ENCODE measurements around the gene AZIN2.
A peak's percentile ranks its signal among the peaks of the same experiment; 100 is the strongest.

Gene AZIN2

DNA sequence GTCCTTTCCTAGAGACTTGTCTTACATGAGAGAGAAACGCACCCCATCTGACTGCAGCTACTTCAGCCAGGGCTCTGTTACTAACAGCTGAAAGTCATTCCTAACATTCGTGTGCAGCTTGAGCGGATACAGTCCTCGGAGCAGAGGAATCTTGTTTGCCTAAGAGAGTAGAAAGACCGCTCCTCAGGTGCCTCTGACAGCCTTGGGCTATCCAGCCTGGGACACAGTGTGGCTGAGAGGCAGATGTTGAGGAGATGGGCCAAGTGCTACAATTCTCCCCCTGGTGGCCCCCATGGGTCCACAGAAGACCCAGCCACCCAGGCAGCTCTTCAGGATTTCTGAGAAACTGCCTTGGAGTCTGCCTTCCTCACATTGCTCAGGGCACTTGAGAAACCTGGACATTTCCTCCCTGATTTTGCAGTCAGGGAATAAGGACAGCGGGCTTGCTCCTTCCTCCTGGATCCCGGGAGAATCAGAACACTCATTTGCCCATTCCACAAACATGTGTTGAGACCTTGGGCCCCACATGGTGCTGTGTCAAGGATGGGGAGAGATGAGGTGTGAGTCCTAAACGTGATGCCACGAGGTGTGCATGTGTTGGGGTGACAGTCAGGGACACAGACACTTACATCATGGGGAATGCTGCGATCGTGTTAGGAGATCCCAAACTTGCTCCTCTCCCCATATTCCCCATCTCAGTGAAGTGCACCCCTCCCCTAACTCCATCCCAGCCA lies 87.8 kb downstream of the AZIN2 start:
- H2AFZ ChIP-seq (ENCODE audit: low read depth, low read length) = no peak overlapping the region
- H3K9me3 ChIP-seq (ENCODE audit: insufficient read depth, low read length, severe bottlenecking) = no peaks in the 10 kb centered on the region
- H3K27ac ChIP-seq (ENCODE audit: low read length) = no peak overlapping the region
- H3K27me3 ChIP-seq (ENCODE audit: insufficient read depth, low read length, poor library complexity) = no peaks in the 10 kb centered on the region
- H3K4me2 ChIP-seq (ENCODE audit: insufficient read depth, low read length) = no peak overlapping the region
- TF ChIP-seq, protein P1, sequence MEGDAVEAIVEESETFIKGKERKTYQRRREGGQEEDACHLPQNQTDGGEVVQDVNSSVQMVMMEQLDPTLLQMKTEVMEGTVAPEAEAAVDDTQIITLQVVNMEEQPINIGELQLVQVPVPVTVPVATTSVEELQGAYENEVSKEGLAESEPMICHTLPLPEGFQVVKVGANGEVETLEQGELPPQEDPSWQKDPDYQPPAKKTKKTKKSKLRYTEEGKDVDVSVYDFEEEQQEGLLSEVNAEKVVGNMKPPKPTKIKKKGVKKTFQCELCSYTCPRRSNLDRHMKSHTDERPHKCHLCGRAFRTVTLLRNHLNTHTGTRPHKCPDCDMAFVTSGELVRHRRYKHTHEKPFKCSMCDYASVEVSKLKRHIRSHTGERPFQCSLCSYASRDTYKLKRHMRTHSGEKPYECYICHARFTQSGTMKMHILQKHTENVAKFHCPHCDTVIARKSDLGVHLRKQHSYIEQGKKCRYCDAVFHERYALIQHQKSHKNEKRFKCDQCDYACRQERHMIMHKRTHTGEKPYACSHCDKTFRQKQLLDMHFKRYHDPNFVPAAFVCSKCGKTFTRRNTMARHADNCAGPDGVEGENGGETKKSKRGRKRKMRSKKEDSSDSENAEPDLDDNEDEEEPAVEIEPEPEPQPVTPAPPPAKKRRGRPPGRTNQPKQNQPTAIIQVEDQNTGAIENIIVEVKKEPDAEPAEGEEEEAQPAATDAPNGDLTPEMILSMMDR (IDR thresholded peaks at IDR 0.05; ENCODE audit: borderline replicate concordance, extremely low read depth, low read length, poor library complexity, severe bottlenecking) = peak; percentile 16
- TF ChIP-seq EZH2 (IDR thresholded peaks at IDR 0.05; ENCODE audit: borderline replicate concordance, low read depth, low read length, severe bottlenecking) = no peak
- peaks cover 18% of the 10 kb centered on the region; the same call in 1 of the 2 replicates for H4K20me1 ChIP-seq (ENCODE audit: insufficient read depth, low read length)
- no peaks in the 10 kb centered on the region for H3K79me2 ChIP-seq (ENCODE audit: insufficient read depth, low read length)
- ATAC-seq (ENCODE audit: insufficient read depth, low read depth) = no peak
- no peak for DNase-seq
- peaks cover 16% of the 10 kb centered on the region for H3K36me3 ChIP-seq (ENCODE audit: insufficient read depth, low read length)
- no peaks in the 10 kb centered on the region for H3K4me1 ChIP-seq (ENCODE audit: insufficient read depth, low read length)
- no peak overlapping the region for H3K4me3 ChIP-seq (ENCODE audit: low read depth in 1 of 2, low read length in 2 of 2)
- H3K9ac ChIP-seq (ENCODE audit: low read depth, low read length) = no peak overlapping the region

DNA sequence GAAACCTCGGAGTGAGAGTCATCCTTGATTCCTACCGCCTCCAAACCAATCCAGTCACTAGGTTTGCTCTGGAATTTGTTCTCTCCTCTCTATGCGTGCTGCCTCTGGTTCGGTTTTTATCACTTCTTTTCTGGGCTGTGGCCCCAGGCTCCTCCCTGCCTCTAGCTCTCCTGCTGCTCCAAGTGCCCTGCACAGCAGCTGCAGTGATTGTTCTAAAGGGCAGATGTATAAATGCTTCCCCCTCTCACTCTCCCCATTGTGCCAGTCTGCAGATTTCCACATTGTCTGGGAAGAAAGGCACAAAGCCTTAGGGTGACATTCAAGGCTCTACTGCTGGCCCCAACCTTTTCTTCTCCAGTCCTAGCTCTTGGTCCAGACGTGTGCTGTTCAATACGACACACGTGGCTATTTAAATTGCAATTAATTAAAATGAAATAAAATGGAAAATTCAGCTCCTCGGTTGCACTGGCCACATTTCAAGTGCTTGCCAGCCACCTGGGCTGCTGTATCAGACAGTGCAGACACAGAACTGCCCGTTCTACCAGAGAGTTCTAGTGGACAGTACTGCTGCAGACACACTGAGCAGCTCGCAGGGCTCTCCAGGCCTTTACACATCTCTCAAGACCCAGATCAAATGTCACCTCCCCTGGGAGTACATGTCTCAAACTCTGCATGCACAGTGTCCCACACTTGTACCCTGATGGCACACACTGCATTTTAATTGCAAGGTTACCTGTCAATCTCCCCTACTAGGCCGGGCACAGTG lies 88.5 kb downstream of the AZIN2 start:
- Histone ChIP-seq H4K20me1 (ENCODE audit: insufficient read depth, low read length) (peaks cover 15% of the 10 kb centered on the region; the same call in 1 of the 2 replicates), H3K9ac (ENCODE audit: low read depth, low read length) (no peak overlapping the region), H3K9me3 (ENCODE audit: insufficient read depth, low read length, severe bottlenecking) (no peaks in the 10 kb centered on the region), H3K4me2 (ENCODE audit: insufficient read depth, low read length) (no peak overlapping the region), H3K4me3 (ENCODE audit: low read depth in 1 of 2, low read length in 2 of 2) (no peak overlapping the region), H2AFZ (ENCODE audit: low read depth, low read length) (no peak overlapping the region), H3K27me3 (ENCODE audit: insufficient read depth, low read length, poor library complexity) (no peaks in the 10 kb centered on the region), H3K36me3 (ENCODE audit: insufficient read depth, low read length) (peaks cover 12% of the 10 kb centered on the region), H3K79me2 (ENCODE audit: insufficient read depth, low read length) (no peaks in the 10 kb centered on the region), H3K4me1 (ENCODE audit: insufficient read depth, low read length) (no peaks in the 10 kb centered on the region), H3K27ac (ENCODE audit: low read length) (no peak overlapping the region)
- TF ChIP-seq, protein P1 (IDR thresholded peaks at IDR 0.05; ENCODE audit: borderline replicate concordance, extremely low read depth, low read length, poor library complexity, severe bottlenecking) = no peak
- TF ChIP-seq EZH2 (IDR thresholded peaks at IDR 0.05; ENCODE audit: borderline replicate concordance, low read depth, low read length, severe bottlenecking) = no peak
- DNase-seq (no peak), ATAC-seq (ENCODE audit: insufficient read depth, low read depth) (no peak)
